Measurements from ENCODE around the gene WDR55.
"Not testable (repeated sequence)": the region's sequence is repeated elsewhere in the genome, so short reads cannot be mapped to it uniquely, and the experiment has no call there.

- not testable (repeated sequence) for TF ChIP-seq CTCF (conservative IDR thresholded peaks at IDR 0.05; ENCODE audit: low read length); EZH2phosphoT487 (IDR thresholded peaks at IDR 0.05; ENCODE audit: borderline replicate concordance)
These were observed 51.5 kb downstream of the WDR55 start for GRCh38 chr5:140716238-140716637.
